GM12874 (cell line): ENCODE measurements around the gene EPN1.

Experiments
- CTCF ChIP-seq: IDR thresholded peaks from 2 replicates; pipeline ENCODE4 v1.5.1; 2011; ENCODE audit warnings: low read depth, mild to moderate bottlenecking, control low read depth, low read length, moderate library complexity; ENCODE audit not compliant: insufficient read depth

The EPN1 gene

GRCh38 chr19:55705972-55706371, 30.9 kb downstream of the EPN1 start:
- no peak for TF ChIP-seq CTCF

DNA sequence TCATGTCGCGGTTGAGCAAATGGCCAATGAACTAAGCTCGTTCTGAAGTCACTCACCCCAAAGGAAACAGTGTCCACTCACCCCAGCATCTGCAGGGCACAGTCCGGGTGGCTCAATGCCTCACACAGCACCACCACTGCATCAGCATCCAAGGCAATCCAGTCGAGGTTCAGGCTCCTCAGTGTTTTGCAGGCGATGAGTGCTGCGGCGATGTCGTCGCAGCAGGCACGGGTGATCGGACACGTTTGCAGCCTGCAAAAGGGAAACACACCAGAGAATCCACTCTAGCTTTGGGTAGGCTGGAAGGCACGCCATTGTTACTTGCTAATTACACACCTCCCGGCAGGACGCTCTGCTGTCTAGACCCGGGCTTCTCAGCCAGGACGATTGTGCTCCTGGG, 36.7 kb downstream of the EPN1 start:
- no peak for TF ChIP-seq CTCF

- TF ChIP-seq CTCF = no peak
These were observed 38.0 kb downstream of the EPN1 start for GRCh38 chr19:55712804-55713631.

DNA sequence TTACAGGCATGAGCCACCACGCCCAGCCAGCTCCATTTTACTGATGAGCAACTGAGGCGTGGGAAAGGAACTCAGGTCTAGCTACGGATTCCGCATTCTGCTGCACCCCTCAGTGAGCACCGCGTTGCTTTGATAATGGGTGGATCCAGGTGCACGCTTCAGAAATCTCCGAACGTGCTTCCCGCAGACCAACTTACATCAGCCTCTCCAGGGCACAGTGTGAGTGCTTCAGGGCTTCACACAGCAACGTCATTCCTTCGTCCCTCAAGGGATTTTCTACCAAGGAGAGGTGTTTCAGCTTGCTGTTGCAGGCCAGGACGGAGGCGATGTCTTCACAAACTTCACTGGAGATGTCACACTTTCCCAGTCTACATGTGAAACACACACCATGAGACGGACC, 41.5 kb downstream of the EPN1 start:
- TF ChIP-seq CTCF = no peak

GRCh38 chr19:55717251-55717650, 42.2 kb downstream of the EPN1 start:
- no peak for TF ChIP-seq CTCF

- TF ChIP-seq CTCF = no peak
These were observed 45.3 kb downstream of the EPN1 start for GRCh38 chr19:55720214-55720746.

GRCh38 chr19:55720801-55721200, 45.8 kb downstream of the EPN1 start:
- no peak for TF ChIP-seq CTCF
